Activated CD8-positive, alpha-beta T cell treated with anti-CD3 and anti-CD28 coated beads, Interleukin-2, amount 10 ng/mL, durations not matched to agents 7 days and 5 days (primary cell): ENCODE measurements around the gene CFAP45. TPM values are rescaled to one million over a fixed set of nuclear protein-coding genes. Genes with fewer than 3 reads are reported as not detected.

Experiments used
- ATAC-seq: fragments of 150-1000 bp; cut with Tn5 transposase; one replicate; pipeline ENCODE4 v1.10.0; 2021; ENCODE audit warnings: moderate library complexity
- CTCF ChIA-PET: fragments of 350-600 bp; sonication (Branson Sonifier 250); formaldehyde crosslinking; loops from one replicate; lab custom pipeline; 2021; ENCODE audit warnings: antibody characterized with exemption; lab: Charles Lee
- POLR2A ChIA-PET: fragments of 350-600 bp; sonication (Branson Sonifier 250); formaldehyde crosslinking; loops from one replicate; lab custom pipeline; 2021; ENCODE audit warnings: antibody characterized with exemption; lab: Charles Lee
- DNase-seq: peaks from one replicate; pipeline ENCODE4 v3.0.0-alpha.2; 2020
- H3K27ac Mint-ChIP-seq: one replicate; pipeline ENCODE4 v1.8.0; 2021; ENCODE audit warnings: mild to moderate bottlenecking, mixed read lengths
- H3K27me3 Mint-ChIP-seq: one replicate; pipeline ENCODE4 v1.8.0; 2021; ENCODE audit warnings: low read depth, mixed read lengths
- H3K36me3 Mint-ChIP-seq: one replicate; pipeline ENCODE4 v1.8.0; 2021; ENCODE audit warnings: low read depth, mixed read lengths
- H3K4me1 Mint-ChIP-seq: one replicate; pipeline ENCODE4 v1.8.0; 2021; ENCODE audit warnings: low read depth, mixed read lengths
- H3K4me3 Mint-ChIP-seq: one replicate; pipeline ENCODE4 v1.8.0; 2021; ENCODE audit warnings: mild to moderate bottlenecking, mixed read lengths
- H3K9me3 Mint-ChIP-seq: one replicate; pipeline ENCODE4 v1.8.0; 2022; ENCODE audit warnings: mixed read lengths; ENCODE audit not compliant: insufficient read depth
- total RNA-seq, 2 experiments: library from RNA; stranded (reverse); gene quantifications; one replicate each; pipeline ENCODE4 v1.2.3, GENCODE V29; 2021

The CFAP45 gene, protein sequence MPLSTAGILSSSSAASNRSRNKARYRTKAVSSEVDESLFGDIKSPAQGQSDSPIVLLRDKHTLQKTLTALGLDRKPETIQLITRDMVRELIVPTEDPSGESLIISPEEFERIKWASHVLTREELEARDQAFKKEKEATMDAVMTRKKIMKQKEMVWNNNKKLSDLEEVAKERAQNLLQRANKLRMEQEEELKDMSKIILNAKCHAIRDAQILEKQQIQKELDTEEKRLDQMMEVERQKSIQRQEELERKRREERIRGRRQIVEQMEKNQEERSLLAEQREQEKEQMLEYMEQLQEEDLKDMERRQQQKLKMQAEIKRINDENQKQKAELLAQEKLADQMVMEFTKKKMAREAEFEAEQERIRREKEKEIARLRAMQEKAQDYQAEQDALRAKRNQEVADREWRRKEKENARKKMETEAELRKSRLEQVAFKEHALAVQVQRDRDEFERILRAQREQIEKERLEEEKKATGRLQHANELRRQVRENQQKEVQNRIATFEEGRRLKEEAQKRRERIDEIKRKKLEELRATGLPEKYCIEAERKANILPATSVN
- total RNA-seq, result under 1 TPM; 0.34 to 0.79 TPM

DNA sequence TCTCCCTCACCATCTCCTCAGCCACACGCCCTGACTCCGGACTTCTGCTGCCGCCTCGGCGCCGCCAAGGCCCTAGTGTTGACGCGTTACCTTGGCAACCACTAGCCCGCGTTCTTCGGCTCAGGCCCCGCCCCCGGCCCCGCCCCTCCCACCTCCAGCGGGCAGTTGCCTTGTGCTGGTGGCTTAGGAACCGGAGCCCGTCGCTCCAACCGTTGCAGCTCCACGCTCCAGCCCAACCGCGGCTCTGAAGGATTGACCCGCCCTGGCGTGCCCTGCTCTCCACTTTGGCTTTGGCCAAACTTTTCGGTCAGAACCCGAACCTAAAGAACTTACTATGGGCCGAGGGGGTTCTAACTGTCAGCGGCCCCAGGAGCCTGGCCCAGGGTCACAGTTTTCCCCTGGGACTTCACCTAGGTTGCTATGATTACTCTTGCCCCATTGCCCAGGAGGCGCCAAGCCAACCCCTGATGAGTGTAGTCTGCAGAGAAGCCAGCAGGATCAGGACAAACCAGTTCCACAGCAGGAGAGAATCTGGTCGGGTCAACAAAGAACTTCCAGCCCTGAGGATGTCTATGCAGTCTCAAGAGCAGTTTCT, at the start of gene CFAP45:
TSS of gene CFAP45 (minus strand) at position 80 of the 595 bp plus-strand sequence. CDS start at position 13, 67 bp downstream.
- ChIA-PET CTCF (interaction anchor here (0.7 to 1.2 kb wide), 3 partner anchors 10 to 107 kb away, joined by 4 to 6 read pairs (median 4); no protein-coding TSS in a partner anchor), POLR2A (no interaction called here)
- DNase-seq (no peak), ATAC-seq (peak; percentile 48)
- Mint-ChIP-seq H3K27me3 (peaks cover 6% of the 10 kb centered on the region), H3K9me3 (no peaks in the 10 kb centered on the region), H3K4me1 (no peaks in the 10 kb centered on the region), H3K27ac (no peak within 1 kb of the TSS), H3K4me3 (no peak within 1 kb of the TSS), H3K36me3 (no peaks in the 10 kb centered on the region)

DNA sequence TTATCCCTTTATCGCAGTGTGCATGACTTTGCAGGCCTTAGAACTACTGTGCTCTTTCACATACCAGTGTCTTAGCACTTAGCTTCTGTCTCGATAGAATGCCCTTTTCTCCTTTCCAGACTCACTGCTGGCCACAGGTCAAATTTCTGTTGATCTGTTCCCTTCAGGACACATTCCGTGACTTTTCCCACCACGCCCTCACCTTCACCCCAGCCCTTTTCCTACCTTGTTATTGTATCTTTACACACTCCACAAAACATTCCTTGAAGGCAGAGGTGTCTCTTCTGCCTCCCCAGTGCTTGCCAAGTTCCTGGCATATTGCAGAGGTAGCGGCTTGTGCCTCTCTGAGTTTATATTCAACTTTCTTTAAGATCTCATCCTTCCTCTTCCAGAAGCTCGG, 49.2 kb upstream of the CFAP45 start:
- Mint-ChIP-seq H3K4me1 (peaks cover 9% of the 10 kb centered on the region), H3K27me3 (peaks cover 61% of the 10 kb centered on the region), H3K36me3 (no peaks in the 10 kb centered on the region), H3K27ac (no peak overlapping the region), H3K9me3 (no peaks in the 10 kb centered on the region), H3K4me3 (no peak overlapping the region)
- ATAC-seq (no peak), DNase-seq (no peak)
- ChIA-PET CTCF (no interaction called here), POLR2A (no interaction called here)

DNA sequence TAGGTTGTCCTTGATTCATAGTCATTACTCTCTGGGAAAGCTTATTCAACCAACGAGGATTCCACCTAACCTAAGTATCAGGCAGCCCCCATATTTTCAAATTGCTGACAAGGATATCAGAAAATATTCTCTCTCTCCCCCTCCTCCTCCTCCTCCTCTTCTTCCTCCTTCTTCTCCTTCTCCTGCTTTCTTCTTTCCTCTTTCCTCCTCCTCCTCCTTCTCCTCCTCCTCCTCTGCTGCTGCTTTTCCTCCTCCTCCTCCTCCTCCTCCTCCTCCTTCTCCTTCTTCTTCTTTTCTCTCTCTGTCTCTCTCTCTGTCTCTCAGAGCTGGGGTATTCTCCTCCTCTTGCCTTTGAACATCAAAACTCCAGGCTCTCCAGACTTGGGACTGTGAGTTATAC, 48.0 kb upstream of the CFAP45 start:
- no peaks in the 10 kb centered on the region for H3K9me3 Mint-ChIP-seq
- no peak overlapping the region for H3K4me3 Mint-ChIP-seq
- DNase-seq (no peak), ATAC-seq (no peak)
- POLR2A ChIA-PET, result no interaction called here
- no peak overlapping the region for H3K27ac Mint-ChIP-seq
- no peaks in the 10 kb centered on the region for H3K36me3 Mint-ChIP-seq
- peaks cover 9% of the 10 kb centered on the region for H3K4me1 Mint-ChIP-seq
- peaks cover 59% of the 10 kb centered on the region for H3K27me3 Mint-ChIP-seq
- CTCF ChIA-PET, result interaction anchor here (4.5 kb wide), 1 partner anchor 59 kb away, joined by 28 read pairs; no protein-coding TSS in a partner anchor

DNA sequence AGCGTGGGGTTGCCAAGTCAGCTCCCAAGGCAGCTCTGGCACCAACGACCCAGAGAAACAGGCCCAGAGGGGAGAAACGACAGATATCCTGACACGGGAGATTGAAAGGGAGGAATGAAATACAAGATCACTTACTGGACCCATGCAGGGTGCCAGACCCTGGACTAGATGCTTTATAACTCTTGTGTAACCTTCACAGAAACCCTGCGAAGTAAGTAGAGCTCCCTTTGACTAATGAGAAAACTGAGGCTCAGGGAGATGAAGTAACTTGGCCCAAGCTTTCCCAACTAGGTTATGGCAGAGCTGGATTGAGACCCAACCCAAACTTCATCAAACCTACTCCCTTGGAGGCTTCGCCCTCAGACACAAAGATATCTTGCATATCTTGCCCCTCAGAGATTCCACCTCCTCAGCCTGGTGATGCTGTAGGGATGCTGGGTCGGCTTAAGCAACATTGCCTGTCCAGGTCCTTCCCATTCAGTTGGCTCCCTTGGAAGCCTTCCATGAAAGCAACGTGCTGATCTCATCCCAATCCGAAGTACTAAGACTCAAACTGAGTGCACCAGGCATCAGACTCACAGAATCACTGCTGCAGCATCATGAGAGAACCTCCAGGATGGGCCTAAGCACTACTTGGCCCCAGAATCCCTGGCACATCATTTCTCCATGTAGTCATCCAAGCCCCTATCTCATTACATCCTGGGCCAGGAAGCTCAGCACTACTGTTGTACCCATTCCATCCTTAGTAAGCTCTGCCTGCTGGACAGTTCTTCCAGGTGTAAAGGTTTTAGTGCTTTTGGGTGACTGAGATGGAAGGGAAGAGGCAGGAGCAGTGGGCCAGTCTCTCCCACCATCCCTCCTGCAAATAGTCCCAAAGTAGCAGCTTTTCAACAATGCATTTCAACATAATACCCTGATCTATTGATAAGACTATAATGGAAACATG, 46.5 kb upstream of the CFAP45 start:
- ChIA-PET POLR2A (interaction anchor here (0.6 kb wide), 1 partner anchor 11 kb away, joined by 3 read pairs; no protein-coding TSS in a partner anchor), CTCF (interaction anchor here (0.7 to 4.5 kb wide), 12 partner anchors 9 to 147 kb away, joined by 3 to 28 read pairs (median 3); no protein-coding TSS in a partner anchor)
- Mint-ChIP-seq H3K4me3 (peak overlapping the region; percentile 36), H3K36me3 (no peaks in the 10 kb centered on the region), H3K27ac (no peak overlapping the region), H3K9me3 (no peaks in the 10 kb centered on the region), H3K27me3 (peaks cover 58% of the 10 kb centered on the region), H3K4me1 (peaks cover 9% of the 10 kb centered on the region)
- ATAC-seq (no peak), DNase-seq (no peak)

DNA sequence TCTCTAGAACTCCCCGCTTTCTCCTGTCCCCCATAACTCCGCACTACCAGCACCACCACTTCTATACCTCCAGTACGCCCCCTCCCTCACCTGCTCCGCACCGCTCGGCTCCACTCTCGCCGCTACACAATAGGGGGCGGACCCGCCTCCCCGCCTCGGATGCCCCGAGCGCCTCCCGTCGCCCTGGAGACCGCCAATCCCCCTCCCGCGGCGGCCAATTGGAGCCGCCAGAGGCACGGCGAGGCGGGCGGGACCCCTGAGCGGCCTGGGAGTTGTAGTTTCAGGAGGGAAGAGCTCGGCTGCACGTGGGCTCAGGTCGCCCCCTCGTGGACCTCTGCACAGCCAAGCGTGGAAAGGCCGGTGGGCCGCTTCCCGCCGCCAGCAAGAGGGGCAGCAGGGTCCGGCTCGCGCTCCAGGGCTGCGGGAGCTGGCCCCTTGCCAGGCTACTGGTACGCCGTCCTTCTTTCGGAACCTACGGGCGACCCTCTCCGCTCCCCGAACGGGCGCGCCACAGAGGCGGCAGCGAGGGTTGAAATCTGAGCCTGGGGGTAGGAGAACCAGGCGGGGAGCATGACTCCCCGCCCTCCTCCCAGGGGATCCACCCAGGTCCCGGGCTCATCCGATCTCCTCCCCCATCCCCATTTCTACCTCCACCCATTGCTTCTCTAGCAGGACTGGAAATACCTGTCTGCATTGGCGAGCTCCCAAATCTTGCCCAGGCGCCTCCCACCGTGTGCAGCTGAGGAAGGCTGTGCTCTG, 45.7 kb upstream of the CFAP45 start, which contains the start of gene IGSF9:
TSS of gene IGSF9 (minus strand) at position 131 of the 759 bp plus-strand sequence. CDS start 2,159 bp downstream, outside the sequence.
- Mint-ChIP-seq H3K27ac (no peak within 1 kb of the TSS), H3K36me3 (no peaks in the 10 kb centered on the region), H3K27me3 (peaks cover 56% of the 10 kb centered on the region), H3K4me1 (peaks cover 9% of the 10 kb centered on the region), H3K4me3 (peak within 1 kb of the TSS; percentile 36), H3K9me3 (no peaks in the 10 kb centered on the region)
- peak; percentile 78 for DNase-seq
- ChIA-PET CTCF (interaction anchor here (0.7 to 4.5 kb wide), 11 partner anchors 9 to 146 kb away, joined by 3 to 28 read pairs (median 3); no protein-coding TSS in a partner anchor), POLR2A (interaction anchor here (0.6 kb wide), 1 partner anchor 12 kb away, joined by 3 read pairs; no protein-coding TSS in a partner anchor)
- ATAC-seq, result peak; percentile 93

DNA sequence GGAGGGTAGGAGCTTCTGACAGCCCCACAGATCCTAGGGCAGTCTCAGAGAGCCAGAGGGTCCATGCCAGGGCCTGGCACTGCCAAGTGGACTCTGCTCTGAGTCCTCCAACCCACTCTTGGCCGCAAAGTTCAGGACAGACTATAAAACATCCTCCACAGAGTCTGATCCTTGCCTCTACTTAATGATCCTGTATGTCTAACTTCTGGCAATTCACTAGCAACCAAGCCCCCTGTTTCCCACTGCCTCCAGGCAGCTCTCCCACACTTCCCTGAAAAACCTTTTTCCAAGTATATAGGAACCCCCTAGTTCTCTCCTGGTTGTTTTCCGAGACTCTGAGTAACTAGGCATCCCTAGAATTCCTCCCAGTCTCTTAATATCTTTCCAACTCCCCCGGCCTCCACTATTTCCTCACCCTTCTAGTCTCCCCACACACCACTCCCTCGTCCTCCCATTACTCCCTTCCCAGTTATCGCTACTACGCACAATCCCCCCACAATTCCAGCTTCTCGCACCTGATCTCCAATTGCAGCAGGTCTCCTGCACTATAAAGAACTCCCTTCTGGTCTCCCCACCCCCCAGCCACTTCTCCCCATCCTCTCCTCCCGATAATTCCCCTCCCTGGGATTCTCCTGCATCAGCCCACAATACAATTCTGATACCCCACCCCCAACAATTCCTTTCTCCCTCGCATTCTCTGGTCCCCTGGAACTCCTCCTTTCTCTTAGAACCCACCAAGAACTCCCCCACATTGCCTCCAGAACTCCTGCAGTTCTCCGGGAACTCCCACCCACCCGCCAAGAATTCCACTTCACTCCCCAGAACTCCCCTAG, 44.9 kb upstream of the CFAP45 start:
- Mint-ChIP-seq H3K27me3 (peaks cover 59% of the 10 kb centered on the region), H3K9me3 (no peaks in the 10 kb centered on the region), H3K4me3 (peak overlapping the region; percentile 13), H3K36me3 (no peaks in the 10 kb centered on the region), H3K27ac (no peak overlapping the region), H3K4me1 (peaks cover 4% of the 10 kb centered on the region)
- POLR2A ChIA-PET, result interaction anchor here (0.6 kb wide), 1 partner anchor 143 kb away, joined by 3 read pairs; no protein-coding TSS in a partner anchor
- DNase-seq, result no peak
- ATAC-seq, result no peak
- CTCF ChIA-PET, result interaction anchor here (0.8 to 4.5 kb wide), 5 partner anchors 8 to 134 kb away, joined by 3 to 28 read pairs (median 6); no protein-coding TSS in a partner anchor

DNA sequence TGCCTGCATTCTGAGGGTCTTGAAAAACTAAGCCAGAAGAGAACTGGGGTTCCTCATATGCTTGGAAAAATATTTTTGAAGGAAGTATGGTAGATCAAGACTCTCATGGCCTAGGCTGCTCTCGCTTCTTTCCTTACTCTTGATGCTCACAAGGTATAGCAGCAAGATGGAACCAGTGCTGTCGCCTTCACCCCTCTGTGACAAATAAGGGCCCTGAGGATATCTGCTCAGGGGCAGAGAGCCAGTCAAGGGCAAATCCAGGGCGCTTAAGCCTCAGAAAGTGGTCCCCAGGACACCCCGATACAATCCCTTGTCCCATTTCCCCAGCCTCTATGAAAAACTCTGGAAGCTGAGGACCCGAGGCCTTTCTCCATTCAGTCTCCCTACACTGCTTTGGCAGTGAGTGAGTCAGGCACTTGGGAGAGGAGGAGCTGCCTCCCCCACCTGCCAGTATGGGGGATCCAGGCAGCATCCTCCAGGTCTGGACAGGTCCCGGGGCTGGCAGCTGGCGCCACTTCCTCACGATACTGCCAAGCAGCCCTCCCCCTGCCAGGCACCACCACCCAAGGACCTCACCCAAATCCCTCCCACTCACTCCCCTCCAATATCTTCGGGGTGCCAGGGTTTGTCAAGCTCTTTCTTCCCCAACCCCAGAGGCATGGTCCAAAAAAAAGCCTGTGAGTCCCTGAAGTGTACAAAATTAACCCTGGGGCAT, 44.1 kb upstream of the CFAP45 start:
- ChIA-PET POLR2A (interaction anchor here (0.6 to 0.9 kb wide), 2 partner anchors 64 to 143 kb away, joined by 3 read pairs; no protein-coding TSS in a partner anchor), CTCF (interaction anchor here (0.8 to 4.5 kb wide), 3 partner anchors 50 to 135 kb away, joined by 3 to 28 read pairs (median 3); no protein-coding TSS in a partner anchor)
- ATAC-seq, result no peak
- Mint-ChIP-seq H3K27ac (no peak overlapping the region), H3K27me3 (peaks cover 58% of the 10 kb centered on the region), H3K4me3 (no peak overlapping the region), H3K9me3 (no peaks in the 10 kb centered on the region), H3K36me3 (no peaks in the 10 kb centered on the region), H3K4me1 (peaks cover 4% of the 10 kb centered on the region)
- DNase-seq, result no peak

DNA sequence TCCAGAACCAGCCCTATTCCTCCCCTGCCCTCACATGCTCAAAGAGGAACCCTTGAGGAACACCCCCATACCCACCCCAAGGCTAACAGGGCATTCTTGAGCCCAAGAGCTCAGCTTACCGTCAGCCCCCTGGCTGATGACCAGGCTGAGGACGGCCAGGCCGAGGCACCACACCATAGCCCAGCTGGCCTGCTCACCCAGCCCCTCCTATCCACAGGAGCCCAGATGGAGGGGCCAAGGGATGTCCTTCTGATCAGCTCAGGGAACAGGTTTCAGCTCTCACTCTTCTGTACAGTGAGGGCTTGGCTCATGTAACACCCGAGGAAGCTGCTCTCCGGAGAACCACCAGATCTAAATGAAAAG, 43.3 kb upstream of the CFAP45 start:
- Mint-ChIP-seq H3K4me3 (no peak overlapping the region), H3K27ac (no peak overlapping the region), H3K36me3 (no peaks in the 10 kb centered on the region), H3K27me3 (peaks cover 60% of the 10 kb centered on the region), H3K9me3 (no peaks in the 10 kb centered on the region), H3K4me1 (peaks cover 6% of the 10 kb centered on the region)
- CTCF ChIA-PET, result interaction anchor here (1.0 to 1.1 kb wide), 2 partner anchors 49 to 135 kb away, joined by 3 to 5 read pairs; no protein-coding TSS in a partner anchor
- no peak for DNase-seq
- no peak for ATAC-seq
- POLR2A ChIA-PET, result interaction anchor here (0.9 kb wide), 1 partner anchor 65 kb away, joined by 3 read pairs; no protein-coding TSS in a partner anchor

DNA sequence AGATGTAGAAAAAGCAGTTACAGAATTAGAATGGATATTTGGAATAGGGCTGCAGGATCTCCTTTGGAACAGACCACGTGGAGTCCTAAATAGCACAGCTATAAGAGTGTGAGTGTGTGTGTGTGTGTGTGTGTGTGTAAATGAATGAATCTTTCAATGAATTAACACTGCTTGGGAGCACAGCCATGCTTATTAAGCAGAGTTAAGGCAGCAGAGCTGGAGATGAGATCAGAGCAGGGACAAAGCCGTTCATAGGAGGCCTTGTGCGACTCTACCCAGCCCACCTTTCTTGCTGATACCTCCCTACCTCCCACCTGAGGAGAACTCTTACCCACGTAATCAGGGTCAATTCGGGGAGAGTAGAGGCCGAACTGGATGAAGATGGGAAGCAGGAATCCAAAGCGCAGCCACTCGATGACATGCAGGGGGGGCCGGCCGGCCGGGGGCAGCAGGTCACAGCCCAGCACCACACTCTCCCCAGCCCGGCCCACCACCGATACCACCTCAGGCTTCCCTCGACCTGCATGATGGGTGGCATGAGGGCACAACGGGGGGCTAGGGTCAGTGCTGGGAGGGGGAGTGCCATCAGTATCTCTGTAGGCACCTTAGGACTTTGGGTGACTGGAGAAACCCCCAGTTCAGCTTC, 42.8 kb upstream of the CFAP45 start:
- peaks cover 58% of the 10 kb centered on the region for H3K27me3 Mint-ChIP-seq
- H3K4me1 Mint-ChIP-seq, result peaks cover 7% of the 10 kb centered on the region
- POLR2A ChIA-PET, result interaction anchor here (0.9 kb wide), 1 partner anchor 65 kb away, joined by 3 read pairs; no protein-coding TSS in a partner anchor
- no peaks in the 10 kb centered on the region for H3K36me3 Mint-ChIP-seq
- CTCF ChIA-PET, result interaction anchor here (1.0 to 1.1 kb wide), 2 partner anchors 48 to 135 kb away, joined by 3 to 5 read pairs; no protein-coding TSS in a partner anchor
- ATAC-seq (no peak), DNase-seq (no peak)
- no peaks in the 10 kb centered on the region for H3K9me3 Mint-ChIP-seq
- H3K4me3 Mint-ChIP-seq, result no peak overlapping the region
- H3K27ac Mint-ChIP-seq, result no peak overlapping the region
